Left lung (tissue), 10 donors: ENCODE results near the gene RGS3. TPM values are rescaled to one million over a fixed set of nuclear protein-coding genes. Genes with fewer than 3 reads are reported as not detected.
A peak's percentile ranks its signal among the peaks of the same experiment; 100 is the strongest.
"Not testable (repeated sequence)": the region's sequence is repeated elsewhere in the genome, so short reads cannot be mapped to it uniquely, and the experiment has no call there.

Experiments used
- ATAC-seq: fragments of 200-7000 bp; cut with Tn5 transposase; one replicate; pipeline ENCODE4 v1.9.1; 2020; ENCODE audit warnings: moderate library complexity
- DNase-seq, 4 donors: peaks; one replicate each; pipeline ENCODE4 v3.0.0-alpha.2; 2013 to 2020
- H3K27ac ChIP-seq, 2 donors: fragments of 200-600 bp; sonication (generic) in 1 of 2; one replicate each; pipeline versions ENCODE4 v1.5.0 to v1.8.0; 2020 to 2021
- H3K27me3 ChIP-seq, 2 donors: fragments of 200-600 bp; sonication (generic) in 1 of 2; one replicate each; pipeline versions ENCODE4 v1.5.0 to v1.8.0; 2020 to 2021
- H3K36me3 ChIP-seq, 2 donors: fragments of 200-600 bp; sonication (generic) in 1 of 2; one replicate each; pipeline versions ENCODE4 v1.5.0 to v1.8.0; 2020 to 2021
- H3K4me1 ChIP-seq, 2 donors: fragments of 200-600 bp; one replicate each; pipeline ENCODE4 v1.8.0; 2021
- H3K4me3 ChIP-seq, 2 donors: fragments of 200-600 bp; sonication (generic) in 1 of 2; one replicate each; pipeline versions ENCODE4 v1.5.0 to v1.8.0; 2020 to 2021; ENCODE audit warnings: mild to moderate bottlenecking in 1 of 2
- H3K9me3 ChIP-seq, 2 donors: fragments of 200-600 bp; sonication (generic) in 1 of 2; one replicate each; pipeline versions ENCODE4 v1.5.0 to v1.8.0; 2020 to 2021
- intact Hi-C, 2 donors: fragments of 100-400 bp; cut with DNase I; formaldehyde crosslinking; loops; one replicate each; pipeline versions ENCODE4 v1.11.2 to v1.14.2; 2022
- polyA plus RNA-seq, 6 donors: library from polyadenylated mRNA; unstranded; fragments of 120-200 nt; gene quantifications; one replicate each; pipeline ENCODE4 v1.2.1, GENCODE V29; 2013; ENCODE audit not compliant: insufficient read length in 6 of 6
- total RNA-seq, 2 donors: library from RNA; stranded (reverse); fragmentation: NEBNext Ultra II Directional; extraction: Animal tissue kit (Norgen Biotek cat#: 25700); gene quantifications; one replicate each; pipeline ENCODE4 v1.2.1, GENCODE V29; 2021
- TF ChIP-seq, protein P1 (sequence below), 2 donors: fragments of 200-600 bp; sonication (generic) in 1 of 2; IDR thresholded peaks; one replicate each; pipeline versions ENCODE4 v1.5.0 to v1.8.0; 2021; ENCODE audit warnings: antibody characterized with exemption in 2 of 2
- donor health status: DM: no; HTN: yes; CAD: no.
- donor health status: DM: no; HTN: no; CAD: no.

RGS3 gene
- total and polyA plus RNA-seq, 8 donors = 69.6 to 96.9 (median 77.4) TPM

DNA sequence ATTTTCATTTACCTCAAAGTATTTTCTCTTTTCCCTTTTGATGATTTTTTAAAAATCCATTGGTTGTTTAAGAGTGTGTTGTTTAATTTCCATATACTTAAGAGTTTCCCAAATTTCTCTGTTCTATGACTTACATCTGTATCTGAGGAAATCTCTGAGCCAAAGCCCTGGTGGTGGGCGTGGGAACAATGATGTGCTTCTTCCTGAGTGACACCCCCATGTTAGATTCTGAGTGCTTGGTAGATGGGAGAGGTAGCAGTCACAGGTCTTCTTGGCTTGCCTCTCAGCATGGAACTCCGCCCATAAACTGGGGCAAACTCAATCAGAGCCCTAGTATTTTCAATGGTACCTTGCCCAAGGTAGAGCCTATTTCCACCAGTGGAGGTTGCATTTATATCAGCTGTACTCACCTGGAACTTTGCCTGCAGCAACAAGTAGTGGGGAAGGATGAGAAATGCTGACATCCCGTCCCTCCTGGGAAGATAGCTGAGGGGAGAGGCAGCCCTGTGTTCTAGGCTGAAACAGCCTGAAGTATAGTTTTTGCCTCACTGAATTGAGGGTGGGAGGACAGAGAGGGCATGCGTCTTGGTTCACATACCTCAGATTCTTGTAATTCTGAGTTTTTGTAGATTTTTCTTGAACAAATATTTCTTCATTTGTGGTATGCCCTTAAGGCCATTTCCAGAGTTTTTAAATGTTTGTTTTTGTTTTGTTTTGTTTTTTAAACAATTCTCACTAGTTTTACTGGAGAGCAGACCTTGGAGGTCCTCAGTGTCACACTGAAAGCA, 26.6 kb upstream of the RGS3 start:
- H3K27ac ChIP-seq = no peak overlapping the region
- intact Hi-C loops = no loop called here
- no peaks in the 10 kb centered on the region for H3K27me3 ChIP-seq
- DNase-seq (no peak), ATAC-seq (no peak)
- H3K4me3 ChIP-seq = no peak overlapping the region
- H3K36me3 ChIP-seq = no peaks in the 10 kb centered on the region
- H3K4me1 ChIP-seq = no peaks in the 10 kb centered on the region
- no peaks in the 10 kb centered on the region for H3K9me3 ChIP-seq
- TF ChIP-seq, protein P1, sequence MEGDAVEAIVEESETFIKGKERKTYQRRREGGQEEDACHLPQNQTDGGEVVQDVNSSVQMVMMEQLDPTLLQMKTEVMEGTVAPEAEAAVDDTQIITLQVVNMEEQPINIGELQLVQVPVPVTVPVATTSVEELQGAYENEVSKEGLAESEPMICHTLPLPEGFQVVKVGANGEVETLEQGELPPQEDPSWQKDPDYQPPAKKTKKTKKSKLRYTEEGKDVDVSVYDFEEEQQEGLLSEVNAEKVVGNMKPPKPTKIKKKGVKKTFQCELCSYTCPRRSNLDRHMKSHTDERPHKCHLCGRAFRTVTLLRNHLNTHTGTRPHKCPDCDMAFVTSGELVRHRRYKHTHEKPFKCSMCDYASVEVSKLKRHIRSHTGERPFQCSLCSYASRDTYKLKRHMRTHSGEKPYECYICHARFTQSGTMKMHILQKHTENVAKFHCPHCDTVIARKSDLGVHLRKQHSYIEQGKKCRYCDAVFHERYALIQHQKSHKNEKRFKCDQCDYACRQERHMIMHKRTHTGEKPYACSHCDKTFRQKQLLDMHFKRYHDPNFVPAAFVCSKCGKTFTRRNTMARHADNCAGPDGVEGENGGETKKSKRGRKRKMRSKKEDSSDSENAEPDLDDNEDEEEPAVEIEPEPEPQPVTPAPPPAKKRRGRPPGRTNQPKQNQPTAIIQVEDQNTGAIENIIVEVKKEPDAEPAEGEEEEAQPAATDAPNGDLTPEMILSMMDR (IDR thresholded peaks at IDR 0.05) = no peak

DNA sequence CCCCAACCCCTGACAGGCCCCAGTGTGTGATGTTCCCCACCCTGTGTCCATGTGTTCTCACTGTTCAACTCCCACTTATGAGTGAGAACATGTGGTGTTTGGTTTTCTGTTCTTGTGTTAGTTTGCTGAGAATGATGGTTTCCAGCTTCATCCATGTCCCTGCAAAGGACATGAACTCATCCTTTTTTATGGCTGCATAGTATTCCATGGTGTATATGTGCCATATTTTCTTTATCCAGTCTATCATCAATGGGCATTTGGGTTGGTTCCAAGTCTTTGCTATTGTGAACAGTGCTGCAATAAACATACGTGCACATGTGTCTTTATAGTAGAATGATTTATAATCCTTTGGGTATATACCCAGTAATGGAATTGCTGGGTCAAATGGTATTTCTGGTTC, 25.8 kb upstream of the RGS3 start:
- H3K36me3 ChIP-seq, H3K9me3 ChIP-seq, H3K27me3 ChIP-seq, H3K4me3 ChIP-seq, DNase-seq, H3K4me1 ChIP-seq, intact Hi-C loops, ATAC-seq, H3K27ac ChIP-seq: not testable (repeated sequence)

DNA sequence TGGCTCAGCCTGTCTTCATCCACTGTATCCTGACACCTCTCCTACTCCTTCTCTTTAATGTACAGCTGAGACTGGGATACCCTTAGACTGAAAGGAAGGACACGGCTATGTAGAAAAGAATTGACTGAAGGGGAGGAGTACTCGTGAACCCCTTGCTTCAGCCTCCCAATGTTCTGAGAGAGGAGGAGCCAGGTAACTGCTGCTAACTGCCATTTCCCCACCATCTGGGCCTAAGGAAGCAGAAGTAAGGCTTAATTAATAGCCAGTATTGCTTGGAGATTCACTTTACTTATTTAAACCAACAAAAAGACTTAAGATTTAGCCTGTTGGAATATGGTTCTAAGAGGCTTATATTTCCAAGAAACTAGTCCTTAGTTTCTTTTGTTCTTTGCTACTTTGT, 18.8 kb upstream of the RGS3 start:
- no peaks in the 10 kb centered on the region for H3K27me3 ChIP-seq

DNA sequence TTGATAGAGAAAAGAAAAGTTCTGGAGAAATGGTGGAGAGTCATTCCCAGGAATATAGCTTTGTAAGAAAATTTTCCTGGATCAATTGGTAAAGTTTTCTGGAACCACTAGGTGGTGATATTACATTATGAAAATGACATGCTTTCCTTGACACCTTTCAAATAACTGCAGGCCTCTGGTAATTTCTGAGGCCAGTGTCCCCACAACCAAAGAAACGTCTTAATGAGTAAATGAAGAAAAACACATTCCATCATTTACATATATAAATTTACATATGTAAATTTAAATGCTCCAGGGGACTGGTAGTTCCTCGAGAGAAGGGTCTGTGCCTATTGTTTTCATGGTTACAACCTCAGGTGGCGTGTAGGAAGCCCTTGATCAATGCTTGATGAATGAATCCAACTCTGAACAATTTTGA, 17.2 kb upstream of the RGS3 start:
- peak; percentile 76 for ATAC-seq
- no peak overlapping the region for H3K27ac ChIP-seq
- TF ChIP-seq, protein P1 (IDR thresholded peaks at IDR 0.05) = peak; percentile 38 to 57
- H3K9me3 ChIP-seq = no peaks in the 10 kb centered on the region
- no peaks in the 10 kb centered on the region for H3K4me1 ChIP-seq
- peak in 2 of 4 donors; percentile 27 to 50 for DNase-seq
- H3K36me3 ChIP-seq = no peaks in the 10 kb centered on the region
- H3K27me3 ChIP-seq = no peaks in the 10 kb centered on the region
- H3K4me3 ChIP-seq = no peak overlapping the region
- intact Hi-C loops = loop anchor here in 1 of 2 donors (5.0 kb wide), 2 partner anchors 136 to 211 kb away; no protein-coding TSS in a partner anchor

More for the DNA sequence above, 18.8 kb upstream of the RGS3 start:
- intact Hi-C loops = loop anchor here in 1 of 2 donors (5.0 kb wide), 2 partner anchors 138 to 213 kb away; no protein-coding TSS in a partner anchor
- no peaks in the 10 kb centered on the region for H3K36me3 ChIP-seq
- DNase-seq (no peak), ATAC-seq (no peak)
- no peak overlapping the region for H3K4me3 ChIP-seq
- no peak overlapping the region for H3K27ac ChIP-seq
- TF ChIP-seq, protein P1 (IDR thresholded peaks at IDR 0.05) = no peak
- no peaks in the 10 kb centered on the region for H3K9me3 ChIP-seq
- no peaks in the 10 kb centered on the region for H3K4me1 ChIP-seq

DNA sequence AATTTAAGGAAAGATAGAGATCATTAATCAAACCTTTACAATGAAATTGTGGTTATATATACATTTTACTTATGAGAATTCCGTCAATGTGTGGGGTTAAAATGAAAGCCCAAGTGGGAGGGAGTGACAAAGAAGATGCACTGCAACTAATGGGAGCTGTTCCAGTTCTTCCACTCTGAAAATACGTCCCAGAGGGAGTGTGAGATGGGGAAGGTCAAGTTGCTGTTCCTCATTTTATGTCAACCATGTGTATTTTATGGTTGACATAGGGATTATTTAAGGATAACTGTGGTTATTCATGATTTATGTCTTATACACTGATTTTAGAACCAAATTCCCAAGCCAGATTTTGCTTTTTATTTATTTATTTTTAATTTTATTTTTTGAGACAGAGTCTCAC, 14.2 kb upstream of the RGS3 start:
- Histone ChIP-seq H3K36me3 (no peaks in the 10 kb centered on the region), H3K9me3 (no peaks in the 10 kb centered on the region), H3K27ac (no peak overlapping the region), H3K27me3 (no peaks in the 10 kb centered on the region), H3K4me1 (no peaks in the 10 kb centered on the region), H3K4me3 (no peak overlapping the region)
- DNase-seq (no peak), ATAC-seq (no peak)
- TF ChIP-seq, protein P1 (IDR thresholded peaks at IDR 0.05) = no peak
- intact Hi-C loops = loop anchor here in 1 of 2 donors (5.0 kb wide), 2 partner anchors 133 to 208 kb away; no protein-coding TSS in a partner anchor
